MCF 10A (cell line): ENCODE results near the gene GMIP. TPM values are rescaled to one million over a fixed set of nuclear protein-coding genes. Genes with fewer than 3 reads are reported as not detected.

Source experiments
- BruUV-seq: library from RNA; stranded (reverse); fragments of 400-500 nt; replicated peaks from 2 replicates; lab custom pipeline; 2021; lab: Mats Ljungman, UMichigan
- CTCF ChIA-PET: fragments of 300-600 bp; sonication (Branson Sonifier 250); formaldehyde crosslinking; extraction: SDS; loops from one replicate; lab custom pipeline; 2021; ENCODE audit warnings: antibody characterized with exemption, inconsistent platforms; lab: Yijun Ruan, JAX
- POLR2A ChIA-PET: fragments of 300-600, 350-650 bp; sonication (Branson Sonifier 250); formaldehyde crosslinking; extraction: SDS; loops from one replicate; lab custom pipeline; 2020; ENCODE audit warnings: antibody characterized with exemption, inconsistent platforms; lab: Yijun Ruan, JAX
- DNase-seq: peaks from one replicate; pipeline ENCODE4 v3.0.0-alpha.2; 2018; ENCODE audit not compliant: unreplicated experiment
- H3K27ac Mint-ChIP-seq: one replicate; pipeline ENCODE4 v1.8.0; 2022; ENCODE audit warnings: mild to moderate bottlenecking, low read depth, mixed read lengths; ENCODE audit not compliant: unreplicated experiment
- H3K27me3 Mint-ChIP-seq: one replicate; pipeline ENCODE4 v1.8.0; 2022; ENCODE audit warnings: mixed read lengths; ENCODE audit not compliant: insufficient read depth, unreplicated experiment
- H3K36me3 Mint-ChIP-seq: one replicate; pipeline ENCODE4 v1.8.0; 2022; ENCODE audit warnings: mild to moderate bottlenecking, moderate library complexity, mixed read lengths; ENCODE audit not compliant: insufficient read depth, unreplicated experiment
- H3K4me1 Mint-ChIP-seq: one replicate; pipeline ENCODE4 v1.8.0; 2022; ENCODE audit warnings: mixed read lengths; ENCODE audit not compliant: insufficient read depth, unreplicated experiment
- H3K4me3 Mint-ChIP-seq: one replicate; pipeline ENCODE4 v1.8.0; 2022; ENCODE audit warnings: mild to moderate bottlenecking, moderate library complexity, mixed read lengths; ENCODE audit not compliant: unreplicated experiment
- H3K9me3 Mint-ChIP-seq: one replicate; pipeline ENCODE4 v1.8.0; 2022; ENCODE audit warnings: mixed read lengths; ENCODE audit not compliant: unreplicated experiment
- intact Hi-C: fragments of 100-400 bp; cut with micrococcal nuclease; formaldehyde crosslinking; loops from 2 replicates; pipeline ENCODE4 v1.14.1; 2022
- total RNA-seq: library from RNA; stranded (reverse); gene quantifications from 2 replicates; pipeline ENCODE4 v1.2.3, GENCODE V29; 2022
- TF ChIP-seq, protein P1 (sequence below): fragments of 200-600 bp; IDR thresholded peaks from one replicate; pipeline ENCODE4 v1.8.0; 2022; ENCODE audit warnings: antibody characterized with exemption, mild to moderate bottlenecking; ENCODE audit not compliant: unreplicated experiment

GMIP gene
- total RNA-seq, 1 experiment from 2014 or later, result 10.1 TPM

DNA sequence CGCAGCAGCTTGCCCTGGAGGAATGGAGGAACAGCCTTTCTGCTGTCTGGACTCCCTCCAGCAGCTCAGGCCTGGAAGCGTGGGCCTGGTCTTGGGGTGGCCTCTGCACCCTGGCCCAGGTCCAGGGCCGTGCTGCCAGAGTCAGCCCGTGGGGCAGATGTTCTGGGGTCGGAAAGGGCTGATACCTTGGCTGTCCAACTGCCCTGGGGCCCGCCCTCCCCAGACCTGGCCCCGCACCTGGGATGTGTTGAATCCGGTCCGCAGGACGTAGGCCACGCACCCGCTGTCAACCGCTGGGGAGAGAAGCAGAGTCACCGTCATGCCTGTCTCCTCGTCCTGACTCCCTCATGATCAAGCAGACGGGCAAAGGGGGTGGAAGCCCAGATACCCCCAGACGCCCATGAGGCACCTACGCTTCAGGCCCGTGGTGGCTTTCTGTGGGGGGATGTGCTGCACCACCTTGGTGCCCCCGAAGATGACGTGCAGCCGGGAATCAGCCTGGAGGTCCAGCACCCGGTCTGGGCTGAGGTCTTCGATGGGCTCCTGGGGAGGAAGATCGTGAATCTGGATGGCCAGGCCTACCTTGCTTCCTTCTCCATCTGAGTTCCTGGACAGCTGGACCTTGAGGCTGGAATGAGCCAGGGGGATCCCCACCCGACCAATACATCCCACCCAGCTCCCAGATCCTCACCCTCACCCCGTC, 12.3 kb upstream of the GMIP start:
- TF ChIP-seq, protein P1, sequence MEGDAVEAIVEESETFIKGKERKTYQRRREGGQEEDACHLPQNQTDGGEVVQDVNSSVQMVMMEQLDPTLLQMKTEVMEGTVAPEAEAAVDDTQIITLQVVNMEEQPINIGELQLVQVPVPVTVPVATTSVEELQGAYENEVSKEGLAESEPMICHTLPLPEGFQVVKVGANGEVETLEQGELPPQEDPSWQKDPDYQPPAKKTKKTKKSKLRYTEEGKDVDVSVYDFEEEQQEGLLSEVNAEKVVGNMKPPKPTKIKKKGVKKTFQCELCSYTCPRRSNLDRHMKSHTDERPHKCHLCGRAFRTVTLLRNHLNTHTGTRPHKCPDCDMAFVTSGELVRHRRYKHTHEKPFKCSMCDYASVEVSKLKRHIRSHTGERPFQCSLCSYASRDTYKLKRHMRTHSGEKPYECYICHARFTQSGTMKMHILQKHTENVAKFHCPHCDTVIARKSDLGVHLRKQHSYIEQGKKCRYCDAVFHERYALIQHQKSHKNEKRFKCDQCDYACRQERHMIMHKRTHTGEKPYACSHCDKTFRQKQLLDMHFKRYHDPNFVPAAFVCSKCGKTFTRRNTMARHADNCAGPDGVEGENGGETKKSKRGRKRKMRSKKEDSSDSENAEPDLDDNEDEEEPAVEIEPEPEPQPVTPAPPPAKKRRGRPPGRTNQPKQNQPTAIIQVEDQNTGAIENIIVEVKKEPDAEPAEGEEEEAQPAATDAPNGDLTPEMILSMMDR, result no peak
- H3K4me1 Mint-ChIP-seq, result no peaks in the 10 kb centered on the region
- intact Hi-C loops, result no loop called here
- BruUV-seq, result no TSS peak
- no peaks in the 10 kb centered on the region for H3K9me3 Mint-ChIP-seq
- ChIA-PET CTCF (interaction anchor here (0.9 to 1.1 kb wide), 2 partner anchors 12 to 123 kb away, joined by 4 to 6 read pairs; partner anchors contain the start of gene GMIP), POLR2A (no interaction called here)
- no peaks in the 10 kb centered on the region for H3K27me3 Mint-ChIP-seq
- peaks cover 77% of the 10 kb centered on the region for H3K36me3 Mint-ChIP-seq
- no peak overlapping the region for H3K4me3 Mint-ChIP-seq
- DNase-seq, result no peak
- H3K27ac Mint-ChIP-seq, result no peak overlapping the region

DNA sequence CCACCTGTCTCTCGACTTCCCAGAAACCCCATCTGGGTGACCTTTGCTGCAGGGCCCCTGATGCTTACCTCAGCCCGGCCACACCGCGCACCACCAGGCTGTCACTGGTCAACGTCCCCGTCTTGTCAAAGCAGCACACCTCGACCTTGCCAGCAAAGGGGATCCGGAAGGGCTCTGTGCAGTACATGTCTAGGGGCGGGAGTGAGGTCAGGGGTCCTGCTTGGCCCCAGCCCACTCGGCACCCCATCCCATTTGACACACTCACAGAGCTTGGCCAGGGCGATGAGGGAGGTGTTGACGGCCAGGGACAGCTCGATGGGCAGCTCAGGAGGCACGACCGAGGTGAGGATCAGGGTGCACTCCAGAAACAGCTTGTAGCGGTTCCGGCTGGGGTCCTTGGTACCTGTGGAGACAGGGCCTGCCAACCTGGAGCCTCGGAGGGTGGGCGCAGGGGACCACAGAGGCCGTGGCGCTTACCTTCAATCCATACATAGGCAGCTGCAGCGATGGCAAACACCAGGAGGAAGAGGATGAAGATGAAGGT, 11.7 kb upstream of the GMIP start:
- TF ChIP-seq, protein P1, result no peak
- H3K9me3 Mint-ChIP-seq, result no peaks in the 10 kb centered on the region
- POLR2A ChIA-PET, result interaction anchor here (0.6 kb wide), 1 partner anchor 41 kb away, joined by 3 read pairs; no protein-coding TSS in a partner anchor
- intact Hi-C loops, result no loop called here
- no peaks in the 10 kb centered on the region for H3K27me3 Mint-ChIP-seq
- BruUV-seq, result no TSS peak
- no peak overlapping the region for H3K27ac Mint-ChIP-seq
- H3K4me1 Mint-ChIP-seq, result no peaks in the 10 kb centered on the region
- no peak overlapping the region for H3K4me3 Mint-ChIP-seq
- peaks cover 84% of the 10 kb centered on the region for H3K36me3 Mint-ChIP-seq
- no peak for DNase-seq
- CTCF ChIA-PET, result interaction anchor here (0.7 to 1.1 kb wide), 3 partner anchors 11 to 123 kb away, joined by 3 to 6 read pairs (median 4); partner anchors contain the start of gene GMIP

DNA sequence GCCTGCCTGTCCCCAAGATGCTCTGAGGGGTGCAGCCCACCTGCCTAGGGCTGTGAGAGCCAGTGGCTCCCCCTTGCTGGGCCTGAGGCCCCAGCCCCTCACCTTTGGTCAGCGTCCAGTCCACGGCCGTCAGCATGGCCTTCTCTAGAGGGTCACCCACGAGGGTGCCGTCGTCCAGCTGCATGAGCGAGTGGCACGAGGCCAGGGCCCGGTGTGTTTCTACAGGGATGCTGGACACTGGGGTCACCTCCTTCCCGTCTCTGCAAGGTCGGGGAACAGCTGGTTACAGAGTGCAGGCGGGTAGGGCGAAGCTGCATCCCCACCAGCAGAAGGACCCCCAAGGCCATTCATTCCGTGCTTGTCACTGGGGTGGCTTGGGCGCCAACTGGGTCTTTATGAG, 11.0 kb upstream of the GMIP start:
- ChIA-PET POLR2A (interaction anchor here (1.3 kb wide), 1 partner anchor 8 kb away, joined by 5 read pairs; no protein-coding TSS in a partner anchor), CTCF (interaction anchor here (0.7 to 8.4 kb wide), 4 partner anchors 10 to 123 kb away, joined by 3 to 55 read pairs (median 14); partner anchors contain the start of genes GMIP and YJEFN3)
- H3K4me1 Mint-ChIP-seq, result no peaks in the 10 kb centered on the region
- no peak for DNase-seq
- H3K36me3 Mint-ChIP-seq, result peaks cover 78% of the 10 kb centered on the region
- TF ChIP-seq, protein P1, result no peak
- H3K27me3 Mint-ChIP-seq, result no peaks in the 10 kb centered on the region
- H3K9me3 Mint-ChIP-seq, result no peaks in the 10 kb centered on the region
- H3K4me3 Mint-ChIP-seq, result no peak overlapping the region
- no TSS peak for BruUV-seq
- H3K27ac Mint-ChIP-seq, result no peak overlapping the region
- intact Hi-C loops, result no loop called here

DNA sequence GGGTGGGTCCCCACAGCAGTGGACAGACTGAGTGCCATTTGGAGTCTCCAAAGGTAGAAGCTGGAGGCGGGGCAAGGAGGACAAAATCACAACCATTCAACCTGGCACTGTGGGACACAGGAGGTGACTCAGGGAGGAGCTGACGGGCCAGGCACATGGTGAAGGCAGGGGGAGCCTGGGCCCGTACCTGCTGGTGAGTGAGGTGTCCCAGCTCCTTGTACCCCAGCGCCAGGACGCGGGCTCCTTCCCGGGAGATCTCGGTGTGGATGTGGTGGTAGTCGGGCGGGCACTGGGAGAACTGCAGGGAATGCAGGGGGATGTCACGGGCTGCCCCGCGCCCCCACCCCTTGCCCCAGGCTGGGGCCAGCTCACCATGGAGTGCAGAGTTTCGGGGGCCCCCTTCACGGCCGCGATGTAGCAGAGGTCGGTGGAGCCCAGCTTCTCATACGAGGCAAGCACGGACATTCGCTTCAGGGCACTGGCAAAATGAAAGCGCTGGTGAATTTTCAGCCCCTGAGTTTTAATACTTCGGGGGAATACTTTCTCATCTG, 10.2 kb upstream of the GMIP start:
- Mint-ChIP-seq H3K4me1 (no peaks in the 10 kb centered on the region), H3K27ac (no peak overlapping the region), H3K4me3 (no peak overlapping the region), H3K36me3 (peaks cover 74% of the 10 kb centered on the region), H3K27me3 (no peaks in the 10 kb centered on the region), H3K9me3 (no peaks in the 10 kb centered on the region)
- ChIA-PET POLR2A (interaction anchor here (1.3 to 1.5 kb wide), 2 partner anchors 8 to 10 kb away, joined by 5 read pairs; partner anchors contain the start of gene ATP13A1), CTCF (interaction anchor here (0.6 to 8.4 kb wide), 3 partner anchors 10 to 518 kb away, joined by 5 to 55 read pairs (median 25); partner anchors contain the start of genes GMIP and YJEFN3)
- DNase-seq, result no peak
- TF ChIP-seq, protein P1, result no peak
- intact Hi-C loops, result no loop called here
- no TSS peak for BruUV-seq
